CD4-positive, alpha-beta memory T cell (primary cell): Measurements from ENCODE around the gene MRNIP. TPM values are rescaled to one million over a fixed set of nuclear protein-coding genes. Genes with fewer than 3 reads are reported as not detected.
A peak's percentile ranks its signal among the peaks of the same experiment; 100 is the strongest.

ENCODE experiments used
- CTCF ChIA-PET: fragments of 350-600 bp; sonication (Branson Sonifier 250); formaldehyde crosslinking; loops from one replicate; lab custom pipeline; 2021; ENCODE audit warnings: inconsistent platforms; ENCODE audit not compliant: partially characterized antibody; lab: Charles Lee
- POLR2A ChIA-PET: fragments of 350-600 bp; sonication (Branson Sonifier 250); formaldehyde crosslinking; loops from one replicate; lab custom pipeline; 2021; ENCODE audit not compliant: partially characterized antibody; lab: Charles Lee
- DNase-seq, 5 donors: peaks; one replicate each; pipeline versions ENCODE4 v3.0.0 to v3.0.0-alpha.2; 2020 to 2022; ENCODE audit warnings: mixed read lengths in 1 of 5
- H3K27ac ChIP-seq: one replicate; pipeline ENCODE4 v1.7.0; 2013; ENCODE audit warnings: low read depth, low read length
- H3K27me3 ChIP-seq: 2 replicates; pipeline ENCODE4 v1.7.0; 2013; ENCODE audit warnings: mild to moderate bottlenecking, low read length, moderate library complexity; ENCODE audit not compliant: insufficient read depth
- H3K36me3 ChIP-seq: 2 replicates; pipeline ENCODE4 v1.7.0; 2013; ENCODE audit warnings: mild to moderate bottlenecking, low read length, moderate library complexity; ENCODE audit not compliant: insufficient read depth
- H3K4me1 ChIP-seq: 2 replicates; pipeline ENCODE4 v1.7.0; 2013; ENCODE audit warnings: mild to moderate bottlenecking, low read length, moderate library complexity; ENCODE audit not compliant: insufficient read depth
- H3K4me3 ChIP-seq, 2 donors: one replicate each; pipeline ENCODE4 v1.7.0; 2013; ENCODE audit warnings: low read length in 2 of 2, mild to moderate bottlenecking in 1 of 2
- H3K9me3 ChIP-seq, 2 donors: one replicate each; pipeline ENCODE4 v1.7.0; 2013; ENCODE audit warnings: low read length in 2 of 2, control low read depth in 1 of 2; ENCODE audit not compliant: control insufficient read depth in 1 of 2
- H3K27ac Mint-ChIP-seq, 7 donors: one replicate each; pipeline ENCODE4 v1.8.0; 2020 to 2021; ENCODE audit warnings: mixed read lengths in 7 of 7, mild to moderate bottlenecking in 6 of 7, inconsistent platforms in 3 of 7, moderate library complexity in 3 of 7
- H3K27me3 Mint-ChIP-seq, 2 donors: one replicate each; pipeline ENCODE4 v1.8.0; 2020 to 2021; ENCODE audit warnings: mixed read lengths in 2 of 2
- H3K36me3 Mint-ChIP-seq, 2 donors: one replicate each; pipeline ENCODE4 v1.8.0; 2020 to 2021; ENCODE audit warnings: mixed read lengths in 2 of 2, inconsistent platforms in 1 of 2, mild to moderate bottlenecking in 1 of 2
- H3K4me1 Mint-ChIP-seq, 4 donors: one replicate each; pipeline ENCODE4 v1.8.0; 2020 to 2021; ENCODE audit warnings: mixed read lengths in 4 of 4, mild to moderate bottlenecking in 1 of 4
- H3K4me3 Mint-ChIP-seq, 8 donors: one replicate each; pipeline ENCODE4 v1.8.0; 2020 to 2021; ENCODE audit warnings: mixed read lengths in 8 of 8, mild to moderate bottlenecking in 7 of 8, moderate library complexity in 6 of 8, inconsistent platforms in 3 of 8
- H3K9me3 Mint-ChIP-seq, 8 donors: one replicate each; pipeline ENCODE4 v1.8.0; 2020 to 2021; ENCODE audit warnings: mixed read lengths in 8 of 8, mild to moderate bottlenecking in 5 of 8, inconsistent platforms in 3 of 8, moderate library complexity in 1 of 8
- intact Hi-C: fragments of 100-400 bp; cut with micrococcal nuclease; formaldehyde crosslinking; loops from one replicate; pipeline ENCODE4 v1.15.1; 2023
- polyA plus RNA-seq, 2 donors: library from polyadenylated mRNA; unstranded; fragments of 300-500 nt; fragmentation: Illumina TruSeq; gene quantifications; one replicate each; pipeline ENCODE4 v1.2.3, GENCODE V29; 2021
- total RNA-seq, 2 experiments: library from RNA; stranded (reverse); gene quantifications; one replicate each; pipeline ENCODE4 v1.2.3, GENCODE V29; 2021

MRNIP gene
- total and polyA plus RNA-seq, 4 experiments from 2014 or later, result 11.4 to 129 (median 70.9) TPM

DNA sequence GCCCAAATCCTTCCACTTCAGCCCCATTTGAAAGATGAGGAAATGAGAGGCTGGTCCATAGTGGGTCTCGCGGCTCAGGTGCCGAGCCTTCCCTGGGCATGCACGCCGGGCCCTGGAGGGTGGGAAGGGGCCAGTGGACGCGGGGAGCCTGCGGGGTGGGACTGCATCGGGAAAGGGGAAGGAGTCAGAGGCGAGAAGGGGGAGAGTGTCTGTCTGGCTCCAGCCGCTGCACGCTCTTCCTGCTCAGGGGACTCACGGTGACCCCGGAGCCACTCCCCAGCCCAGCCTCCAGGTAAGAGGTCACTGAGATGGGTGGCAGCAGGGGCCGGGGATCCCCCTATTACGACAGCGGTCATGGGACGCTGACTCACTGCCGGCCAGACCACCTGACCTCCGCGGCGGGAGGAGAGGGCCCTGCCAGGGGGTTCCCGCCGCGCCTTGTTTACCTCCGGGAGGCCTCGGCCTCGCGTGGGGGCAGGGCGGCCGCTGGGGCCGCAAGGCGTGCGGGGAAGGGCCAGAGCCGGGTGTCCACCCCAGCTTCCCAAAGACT, 39.8 kb downstream of the MRNIP start:
- Mint-ChIP-seq H3K4me1 (peaks cover 26 to 52% (median 38%) of the 10 kb centered on the region in 4 donors), H3K36me3 (peaks cover 11 to 30% of the 10 kb centered on the region in 2 donors), H3K4me3 (peak overlapping the region; percentile 78 to 88 (median 82)), H3K9me3 (peaks cover 0 to 5% (median 0%) of the 10 kb centered on the region in 8 donors), H3K27ac (peak overlapping the region; percentile 73 to 96 (median 92)), H3K27me3 (peaks cover 0 to 4% of the 10 kb centered on the region in 2 donors)
- peak; percentile 81 to 97 (median 86) for DNase-seq
- Histone ChIP-seq H3K27me3 (no peaks in the 10 kb centered on the region), H3K4me1 (peaks cover 46% of the 10 kb centered on the region), H3K4me3 (peak overlapping the region in 1 of 2 donors; percentile 45), H3K9me3 (no peaks in the 10 kb centered on the region), H3K27ac (peak overlapping the region; percentile 99), H3K36me3 (peaks cover 15% of the 10 kb centered on the region)
- intact Hi-C loops, result no loop called here
- POLR2A ChIA-PET, result interaction anchor here (1.5 to 7.5 kb wide), 11 partner anchors 8 to 253 kb away, joined by 3 to 159 read pairs (median 21); partner anchors contain the start of genes HNRNPH1, LTC4S, MAML1 and MGAT4B
- CTCF ChIA-PET, result interaction anchor here (1.1 kb wide), 1 partner anchor 17 kb away, joined by 3 read pairs; no protein-coding TSS in a partner anchor

DNA sequence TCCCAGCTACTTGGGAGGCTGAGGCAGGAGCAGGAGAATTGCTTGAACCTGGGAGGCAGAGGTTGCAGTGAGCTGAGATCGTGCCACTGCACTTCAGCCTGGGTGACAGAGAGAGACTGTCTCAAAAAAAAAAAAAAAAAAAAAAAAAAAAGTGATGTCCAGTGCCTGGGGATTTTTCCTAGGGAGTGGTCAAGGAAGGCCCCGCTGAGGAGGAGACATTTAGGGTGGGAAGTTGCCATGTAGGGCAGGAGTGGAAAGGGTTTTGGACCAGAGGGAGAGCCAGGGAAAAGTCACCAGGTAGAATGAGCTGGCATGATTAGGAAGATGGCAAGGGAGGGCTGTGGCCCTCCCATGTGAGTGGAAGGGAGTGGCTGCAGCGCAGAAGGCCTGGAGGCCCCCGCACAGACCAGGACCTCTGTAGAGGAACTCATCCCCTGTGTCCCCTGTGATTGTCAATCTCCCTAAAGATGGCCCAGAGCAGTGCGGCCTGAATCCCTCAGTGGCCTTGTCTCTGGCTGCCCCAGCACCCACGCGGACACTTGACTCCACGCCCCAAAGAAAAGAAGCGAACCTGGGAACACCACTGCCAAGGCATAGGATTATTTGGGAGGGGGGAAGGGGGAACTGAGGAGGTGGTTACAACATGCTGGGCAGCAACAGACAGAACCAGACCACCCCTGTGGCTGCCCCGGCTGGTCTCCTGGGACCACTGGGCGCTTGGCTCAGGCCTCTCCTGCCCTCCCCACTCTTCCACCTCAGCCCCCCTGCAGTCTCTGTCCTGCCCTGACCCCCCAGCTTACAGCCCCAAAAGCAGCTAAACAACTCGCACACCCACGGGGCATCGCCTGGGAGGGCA, 40.5 kb downstream of the MRNIP start:
- peak overlapping the region; percentile 73 to 96 (median 93) for H3K27ac Mint-ChIP-seq
- ChIA-PET POLR2A (interaction anchor here (1.2 to 7.5 kb wide), 3 partner anchors 13 to 39 kb away, joined by 3 to 159 read pairs (median 68); partner anchors contain the start of genes LTC4S and MGAT4B), CTCF (interaction anchor here (1.0 to 1.1 kb wide), 2 partner anchors 16 to 90 kb away, joined by 3 read pairs; no protein-coding TSS in a partner anchor)
- H3K27me3 Mint-ChIP-seq, result peaks cover 0 to 4% of the 10 kb centered on the region in 2 donors
- H3K36me3 Mint-ChIP-seq, result peaks cover 12 to 29% of the 10 kb centered on the region in 2 donors
- Histone ChIP-seq H3K9me3 (no peaks in the 10 kb centered on the region), H3K4me3 (peak overlapping the region in 1 of 2 donors; percentile 45), H3K36me3 (peaks cover 10% of the 10 kb centered on the region), H3K27me3 (no peaks in the 10 kb centered on the region), H3K27ac (peak overlapping the region; percentile 99), H3K4me1 (peaks cover 46% of the 10 kb centered on the region)
- peaks cover 25 to 47% (median 34%) of the 10 kb centered on the region in 4 donors for H3K4me1 Mint-ChIP-seq
- H3K4me3 Mint-ChIP-seq, result peak overlapping the region; percentile 78 to 88 (median 82)
- intact Hi-C loops, result no loop called here
- H3K9me3 Mint-ChIP-seq, result peaks cover 0 to 5% (median 0%) of the 10 kb centered on the region in 8 donors
- DNase-seq, result no peak

DNA sequence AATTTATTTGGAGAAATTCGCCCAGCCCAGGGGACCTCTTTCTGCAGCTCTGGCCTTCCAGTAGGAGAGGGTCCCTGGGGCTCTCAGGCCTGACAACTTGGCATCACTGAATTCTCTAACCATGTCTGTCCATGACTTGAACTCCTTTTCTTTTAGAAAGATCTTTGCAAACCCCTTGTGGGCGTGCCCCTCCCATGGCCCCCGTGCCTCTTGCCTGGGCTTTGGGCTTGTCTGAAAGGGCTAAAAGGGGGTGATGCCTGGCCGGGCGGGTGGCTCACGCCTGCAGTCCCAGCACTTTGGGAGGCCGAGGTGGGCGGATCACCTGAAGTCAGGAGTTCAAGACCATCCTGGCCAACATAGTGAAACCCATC, 41.2 kb downstream of the MRNIP start:
- POLR2A ChIA-PET, result interaction anchor here (0.5 to 7.5 kb wide), 4 partner anchors 12 to 58 kb away, joined by 3 to 159 read pairs (median 5); partner anchors contain the start of genes LTC4S and MGAT4B
- peaks cover 22 to 40% (median 31%) of the 10 kb centered on the region in 4 donors for H3K4me1 Mint-ChIP-seq
- H3K27ac Mint-ChIP-seq, result peak overlapping the region in 4 of 7 donors; percentile 91 to 96 (median 94)
- CTCF ChIA-PET, result interaction anchor here (1.0 to 1.1 kb wide), 2 partner anchors 16 to 91 kb away, joined by 3 read pairs; no protein-coding TSS in a partner anchor
- peaks cover 39% of the 10 kb centered on the region for H3K4me1 ChIP-seq
- no peaks in the 10 kb centered on the region for H3K27me3 ChIP-seq
- H3K36me3 Mint-ChIP-seq, result peaks cover 16 to 28% of the 10 kb centered on the region in 2 donors
- H3K9me3 Mint-ChIP-seq, result peaks cover 0 to 5% (median 0%) of the 10 kb centered on the region in 8 donors
- peak in 1 of 5 donors; percentile 37 for DNase-seq
- no peaks in the 10 kb centered on the region for H3K9me3 ChIP-seq
- no peak overlapping the region for H3K4me3 ChIP-seq
- intact Hi-C loops, result no loop called here
- peak overlapping the region in 7 of 8 donors; percentile 13 to 71 (median 31) for H3K4me3 Mint-ChIP-seq
- H3K27ac ChIP-seq, result no peak overlapping the region
- peaks cover 6% of the 10 kb centered on the region for H3K36me3 ChIP-seq
- peaks cover 0 to 4% of the 10 kb centered on the region in 2 donors for H3K27me3 Mint-ChIP-seq

GRCh38 chr5:179816796-179817469, 41.7 kb downstream of the MRNIP start:
- H3K4me3 Mint-ChIP-seq, result peak overlapping the region in 3 of 8 donors; percentile 15 to 67 (median 48)
- POLR2A ChIA-PET, result interaction anchor here (0.5 to 7.5 kb wide), 3 partner anchors 11 to 58 kb away, joined by 4 to 159 read pairs (median 6); partner anchors contain the start of genes LTC4S and MGAT4B

DNA sequence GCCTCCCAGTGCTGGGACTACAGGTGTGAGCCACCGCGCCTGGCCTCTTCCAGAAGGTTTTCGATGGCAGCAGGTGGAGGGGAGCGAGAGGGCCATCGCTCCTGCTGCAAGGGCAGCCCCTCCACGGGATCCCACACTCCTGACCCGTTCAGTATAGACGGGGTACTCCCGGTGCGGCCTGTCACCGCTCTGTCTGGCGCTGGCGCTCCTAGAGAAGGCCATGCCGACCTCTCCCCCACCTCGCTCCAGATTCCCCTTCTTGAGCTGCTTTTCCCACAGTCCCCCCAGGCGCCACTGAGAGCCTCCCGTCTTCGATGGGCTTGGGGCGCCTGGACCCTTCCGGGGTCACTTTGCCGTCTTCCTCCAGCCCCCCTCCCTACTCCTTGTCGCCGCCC, 42.2 kb downstream of the MRNIP start:
- H3K4me3 ChIP-seq, result no peak overlapping the region
- H3K36me3 Mint-ChIP-seq, result peaks cover 11 to 18% of the 10 kb centered on the region in 2 donors

More at GRCh38 chr5:179816796-179817469, 41.7 kb downstream of the MRNIP start:
- H3K27me3 ChIP-seq, result no peaks in the 10 kb centered on the region
- H3K9me3 ChIP-seq, result no peaks in the 10 kb centered on the region
- peaks cover 17 to 35% (median 26%) of the 10 kb centered on the region in 4 donors for H3K4me1 Mint-ChIP-seq
- peaks cover 13 to 23% of the 10 kb centered on the region in 2 donors for H3K36me3 Mint-ChIP-seq
- CTCF ChIA-PET, result interaction anchor here (1.1 kb wide), 1 partner anchor 15 kb away, joined by 3 read pairs; no protein-coding TSS in a partner anchor
- peak in 1 of 5 donors; percentile 18 for DNase-seq
- no peak overlapping the region for H3K4me3 ChIP-seq
- H3K27ac ChIP-seq, result no peak overlapping the region
- intact Hi-C loops, result no loop called here
- H3K27ac Mint-ChIP-seq, result peak overlapping the region in 1 of 7 donors; percentile 31
- peaks cover 34% of the 10 kb centered on the region for H3K4me1 ChIP-seq
- H3K27me3 Mint-ChIP-seq, result peaks cover 0 to 4% of the 10 kb centered on the region in 2 donors
- peaks cover 5% of the 10 kb centered on the region for H3K36me3 ChIP-seq
- peaks cover 0 to 5% (median 0%) of the 10 kb centered on the region in 8 donors for H3K9me3 Mint-ChIP-seq

More for the DNA sequence above, 42.2 kb downstream of the MRNIP start:
- H3K4me3 Mint-ChIP-seq, result peak overlapping the region in 1 of 8 donors; percentile 43
- Histone ChIP-seq H3K36me3 (peaks cover 5% of the 10 kb centered on the region), H3K4me1 (peaks cover 32% of the 10 kb centered on the region), H3K27ac (no peak overlapping the region), H3K27me3 (no peaks in the 10 kb centered on the region), H3K9me3 (no peaks in the 10 kb centered on the region)
- no peak for DNase-seq
- peaks cover 0 to 1% (median 0%) of the 10 kb centered on the region in 8 donors for H3K9me3 Mint-ChIP-seq
- peaks cover 15 to 29% (median 23%) of the 10 kb centered on the region in 4 donors for H3K4me1 Mint-ChIP-seq
- POLR2A ChIA-PET, result interaction anchor here (1.1 to 7.5 kb wide), 3 partner anchors 11 to 22 kb away, joined by 4 to 159 read pairs (median 6); partner anchors contain the start of genes LTC4S and MGAT4B
- peak overlapping the region in 2 of 7 donors; percentile 31 to 59 for H3K27ac Mint-ChIP-seq
- CTCF ChIA-PET, result interaction anchor here (1.1 kb wide), 1 partner anchor 15 kb away, joined by 3 read pairs; no protein-coding TSS in a partner anchor
- intact Hi-C loops, result no loop called here
- peaks cover 0 to 2% of the 10 kb centered on the region in 2 donors for H3K27me3 Mint-ChIP-seq
